ENCODE results near the gene AP1AR. TPM values are rescaled to one million over a fixed set of nuclear protein-coding genes. Genes with fewer than 3 reads are reported as not detected.
"Not testable (repeated sequence)": the region's sequence is repeated elsewhere in the genome, so short reads cannot be mapped to it uniquely, and the experiment has no call there.

AP1AR gene
- total RNA-seq, 1 donor from 2014 or later: 21.0 TPM

DNA sequence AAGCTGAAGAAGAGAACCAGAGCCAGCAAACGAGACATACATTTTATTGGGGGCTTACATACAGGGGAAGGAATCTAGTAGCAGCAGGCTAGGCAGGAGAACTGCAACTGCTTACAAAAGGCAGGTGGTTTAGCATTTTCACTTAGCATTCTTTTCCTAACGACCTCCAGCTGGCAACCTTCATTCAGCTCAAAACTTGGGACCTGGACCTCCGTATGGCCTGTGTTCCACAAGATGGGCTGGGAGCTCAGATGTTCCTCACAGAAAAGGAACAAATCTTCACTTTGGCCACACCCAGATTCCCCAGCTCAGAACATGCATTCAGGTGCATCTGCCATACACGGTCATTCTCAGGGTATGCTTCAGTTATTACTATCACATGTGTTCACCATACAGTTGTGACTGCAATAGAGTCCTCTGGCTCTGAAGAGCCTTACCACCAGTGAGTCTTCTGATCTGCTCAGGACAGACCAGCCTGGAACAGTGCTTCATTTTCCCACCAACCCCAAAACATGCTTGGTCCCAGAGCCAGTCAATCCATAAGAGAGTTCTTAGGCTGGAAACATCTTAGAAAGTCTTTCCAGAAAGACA, 29.6 kb upstream of the AP1AR start:
- no peak overlapping the region for H3K4me3 Mint-ChIP-seq (ENCODE audit: unreplicated experiment)
- peaks cover 2% of the 10 kb centered on the region for H3K4me1 Mint-ChIP-seq (ENCODE audit: low read depth, unreplicated experiment)
- H3K27ac Mint-ChIP-seq (ENCODE audit: unreplicated experiment): no peak overlapping the region
- no peaks in the 10 kb centered on the region for H3K27me3 Mint-ChIP-seq (ENCODE audit: unreplicated experiment)
- no peaks in the 10 kb centered on the region for H3K9me3 Mint-ChIP-seq (ENCODE audit: unreplicated experiment)
- DNase-seq: no peak
- no peaks in the 10 kb centered on the region for H3K36me3 Mint-ChIP-seq (ENCODE audit: unreplicated experiment)
- TF ChIP-seq CTCF (IDR thresholded peaks at IDR 0.05; ENCODE audit: partially characterized antibody, unreplicated experiment): no peak

DNA sequence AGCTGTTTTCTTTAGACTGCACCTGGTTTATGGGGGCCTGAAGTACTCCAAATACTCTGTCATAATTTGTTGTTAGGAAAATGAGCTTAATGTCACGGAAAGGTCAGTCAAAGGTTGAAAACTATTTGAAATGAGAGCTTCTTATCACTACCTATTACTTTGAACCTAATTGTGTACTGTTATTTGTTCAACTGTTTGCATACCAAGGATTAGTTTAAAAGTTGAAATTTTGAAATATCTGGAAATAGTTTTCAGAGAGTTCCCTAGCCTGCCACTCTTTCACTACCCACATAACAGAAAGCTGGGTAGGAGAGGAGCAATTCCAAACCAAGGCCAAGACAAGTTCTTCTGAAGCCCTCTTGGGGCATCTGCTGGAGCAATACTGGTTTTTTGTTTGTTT, 28.0 kb upstream of the AP1AR start:
- Mint-ChIP-seq H3K9me3 (ENCODE audit: unreplicated experiment) (no peaks in the 10 kb centered on the region), H3K4me1 (ENCODE audit: low read depth, unreplicated experiment) (peaks cover 2% of the 10 kb centered on the region)

GRCh38 chr4:112206431-112206830, 25.2 kb upstream of the AP1AR start:
- H3K9me3 Mint-ChIP-seq (ENCODE audit: unreplicated experiment): peaks cover 2% of the 10 kb centered on the region
- no peak overlapping the region for H3K27ac Mint-ChIP-seq (ENCODE audit: unreplicated experiment)
- no peaks in the 10 kb centered on the region for H3K4me1 Mint-ChIP-seq (ENCODE audit: low read depth, unreplicated experiment)
- no peaks in the 10 kb centered on the region for H3K27me3 Mint-ChIP-seq (ENCODE audit: unreplicated experiment)
- H3K36me3 Mint-ChIP-seq (ENCODE audit: unreplicated experiment): no peaks in the 10 kb centered on the region
- H3K4me3 Mint-ChIP-seq (ENCODE audit: unreplicated experiment): no peak overlapping the region
- no peak for DNase-seq
- TF ChIP-seq CTCF (IDR thresholded peaks at IDR 0.05; ENCODE audit: partially characterized antibody, unreplicated experiment): no peak

More for the DNA sequence above, 28.0 kb upstream of the AP1AR start:
- Mint-ChIP-seq H3K4me3 (ENCODE audit: unreplicated experiment) (no peak overlapping the region), H3K27ac (ENCODE audit: unreplicated experiment) (no peak overlapping the region), H3K27me3 (ENCODE audit: unreplicated experiment) (no peaks in the 10 kb centered on the region), H3K36me3 (ENCODE audit: unreplicated experiment) (no peaks in the 10 kb centered on the region)
- DNase-seq: no peak
- TF ChIP-seq CTCF (IDR thresholded peaks at IDR 0.05; ENCODE audit: partially characterized antibody, unreplicated experiment): no peak

DNA sequence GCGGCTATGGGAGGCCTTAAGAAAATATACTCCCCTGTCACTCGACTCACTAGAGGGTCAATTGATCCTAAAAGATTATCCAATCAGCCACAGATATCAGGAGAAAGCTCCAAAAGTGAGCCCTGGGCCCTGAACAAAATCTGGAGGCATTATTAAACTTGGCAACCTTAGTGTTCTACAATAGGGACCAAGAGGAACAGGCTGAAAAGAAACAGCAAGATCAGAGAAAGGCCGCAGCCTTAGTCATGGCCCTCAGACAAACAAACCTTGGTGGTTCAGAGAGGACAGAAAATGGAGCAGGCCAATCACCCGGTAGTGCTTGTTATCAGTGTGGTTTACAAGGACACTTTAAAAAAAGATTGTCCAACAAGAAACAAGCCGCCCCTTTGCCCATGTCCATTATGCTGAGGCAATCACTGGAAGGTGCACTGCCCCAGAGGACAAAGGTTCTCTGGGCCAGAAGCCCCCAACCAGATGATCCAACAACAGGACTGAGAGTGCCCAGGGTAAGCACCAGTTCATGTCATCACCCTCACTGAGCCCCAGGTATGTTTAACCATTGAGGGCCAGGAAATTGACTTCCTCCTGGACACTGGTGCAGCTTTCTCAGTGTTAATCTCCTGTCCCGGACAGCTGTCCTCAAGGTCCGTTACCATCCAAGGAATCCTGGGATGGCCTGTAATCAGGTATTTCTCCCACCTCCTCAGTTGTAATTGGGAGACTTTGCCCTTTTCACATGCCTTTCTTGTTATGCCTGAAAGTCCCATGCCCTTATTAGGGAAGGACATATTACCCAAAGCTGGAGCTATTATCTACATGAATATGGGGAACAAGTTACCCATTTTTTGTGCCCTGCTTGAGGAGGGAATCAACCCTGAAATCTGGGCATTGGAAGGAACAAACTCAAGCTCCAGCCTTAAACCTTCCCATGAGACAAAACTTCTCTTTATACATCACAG, 23.2 kb upstream of the AP1AR start:
- not testable (repeated sequence) for H3K36me3 Mint-ChIP-seq (ENCODE audit: unreplicated experiment); H3K27ac Mint-ChIP-seq (ENCODE audit: unreplicated experiment)

GRCh38 chr4:112210777-112211176, 20.8 kb upstream of the AP1AR start:
- no peaks in the 10 kb centered on the region for H3K36me3 Mint-ChIP-seq (ENCODE audit: unreplicated experiment)
- H3K4me1 Mint-ChIP-seq (ENCODE audit: low read depth, unreplicated experiment): no peaks in the 10 kb centered on the region
- TF ChIP-seq CTCF (IDR thresholded peaks at IDR 0.05; ENCODE audit: partially characterized antibody, unreplicated experiment): no peak
- H3K27ac Mint-ChIP-seq (ENCODE audit: unreplicated experiment): no peak overlapping the region
- no peaks in the 10 kb centered on the region for H3K27me3 Mint-ChIP-seq (ENCODE audit: unreplicated experiment)
- H3K4me3 Mint-ChIP-seq (ENCODE audit: unreplicated experiment): no peak overlapping the region
- DNase-seq: no peak
- H3K9me3 Mint-ChIP-seq (ENCODE audit: unreplicated experiment): peaks cover 2% of the 10 kb centered on the region

More for the DNA sequence above, 23.2 kb upstream of the AP1AR start:
- not testable (repeated sequence) for H3K9me3 Mint-ChIP-seq (ENCODE audit: unreplicated experiment); DNase-seq; H3K4me3 Mint-ChIP-seq (ENCODE audit: unreplicated experiment); H3K4me1 Mint-ChIP-seq (ENCODE audit: low read depth, unreplicated experiment); H3K27me3 Mint-ChIP-seq (ENCODE audit: unreplicated experiment)
